Parathyroid adenoma (tissue), 2 donors: Measurements from ENCODE around the gene ENAH.
"Not testable (repeated sequence)": the region's sequence is repeated elsewhere in the genome, so short reads cannot be mapped to it uniquely, and the experiment has no call there.

Experiments
- H2AFZ ChIP-seq: fragments of 300-600 bp; sonication (generic); one replicate; pipeline ENCODE4 v1.7.0; 2017; ENCODE audit warnings: antibody characterized with exemption, mild to moderate bottlenecking
- H3K27ac ChIP-seq: fragments of 300-600 bp; sonication (generic); one replicate; pipeline ENCODE4 v1.7.0; 2017
- H3K27me3 ChIP-seq: fragments of 300-600 bp; sonication (generic); one replicate; pipeline ENCODE4 v1.7.0; 2017; ENCODE audit warnings: low read length; ENCODE audit not compliant: control insufficient read depth, insufficient read depth
- H3K36me3 ChIP-seq: fragments of 300-600 bp; sonication (generic); one replicate; pipeline ENCODE4 v1.7.0; 2017; ENCODE audit warnings: low read length; ENCODE audit not compliant: control insufficient read depth, insufficient read depth
- H3K4me1 ChIP-seq: fragments of 300-600 bp; sonication (generic); one replicate; pipeline ENCODE4 v1.7.0; 2017; ENCODE audit warnings: control low read depth
- H3K4me2 ChIP-seq: fragments of 300-600 bp; sonication (generic); one replicate; pipeline ENCODE4 v1.7.0; 2017; ENCODE audit warnings: low read length
- H3K4me3 ChIP-seq: fragments of 300-600 bp; sonication (generic); one replicate; pipeline ENCODE4 v1.7.0; 2017; ENCODE audit warnings: low read depth, low read length
- H3K79me2 ChIP-seq: fragments of 300-600 bp; sonication (generic); one replicate; pipeline ENCODE4 v1.7.0; 2017; ENCODE audit warnings: control low read depth
- H3K9ac ChIP-seq: fragments of 300-600 bp; sonication (generic); one replicate; pipeline ENCODE4 v1.7.0; 2017; ENCODE audit warnings: mild to moderate bottlenecking
- H3K9me3 ChIP-seq: fragments of 300-600 bp; sonication (generic); one replicate; pipeline ENCODE4 v1.7.0; 2017; ENCODE audit warnings: low read length; ENCODE audit not compliant: control insufficient read depth
- TF ChIP-seq, protein P1 (sequence below): fragments of 300-600 bp; sonication (generic); IDR thresholded peaks from one replicate; pipeline ENCODE4 v1.7.0; 2017; ENCODE audit warnings: antibody characterized with exemption, mild to moderate bottlenecking
- donor health status: primary hyperparathyroidism.

Gene ENAH

GRCh38 chr1:225511828-225512381 is 141.0 kb downstream of the ENAH start:
- Histone ChIP-seq H3K9me3 (no peaks in the 10 kb centered on the region), H3K27me3 (no peaks in the 10 kb centered on the region), H3K4me3 (no peak overlapping the region), H3K36me3 (no peaks in the 10 kb centered on the region), H3K4me1 (no peaks in the 10 kb centered on the region), H3K9ac (no peak overlapping the region), H3K4me2 (no peak overlapping the region), H3K79me2 (no peaks in the 10 kb centered on the region), H2AFZ (no peak overlapping the region), H3K27ac (no peak overlapping the region)
- TF ChIP-seq, protein P1, sequence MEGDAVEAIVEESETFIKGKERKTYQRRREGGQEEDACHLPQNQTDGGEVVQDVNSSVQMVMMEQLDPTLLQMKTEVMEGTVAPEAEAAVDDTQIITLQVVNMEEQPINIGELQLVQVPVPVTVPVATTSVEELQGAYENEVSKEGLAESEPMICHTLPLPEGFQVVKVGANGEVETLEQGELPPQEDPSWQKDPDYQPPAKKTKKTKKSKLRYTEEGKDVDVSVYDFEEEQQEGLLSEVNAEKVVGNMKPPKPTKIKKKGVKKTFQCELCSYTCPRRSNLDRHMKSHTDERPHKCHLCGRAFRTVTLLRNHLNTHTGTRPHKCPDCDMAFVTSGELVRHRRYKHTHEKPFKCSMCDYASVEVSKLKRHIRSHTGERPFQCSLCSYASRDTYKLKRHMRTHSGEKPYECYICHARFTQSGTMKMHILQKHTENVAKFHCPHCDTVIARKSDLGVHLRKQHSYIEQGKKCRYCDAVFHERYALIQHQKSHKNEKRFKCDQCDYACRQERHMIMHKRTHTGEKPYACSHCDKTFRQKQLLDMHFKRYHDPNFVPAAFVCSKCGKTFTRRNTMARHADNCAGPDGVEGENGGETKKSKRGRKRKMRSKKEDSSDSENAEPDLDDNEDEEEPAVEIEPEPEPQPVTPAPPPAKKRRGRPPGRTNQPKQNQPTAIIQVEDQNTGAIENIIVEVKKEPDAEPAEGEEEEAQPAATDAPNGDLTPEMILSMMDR: no peak

DNA sequence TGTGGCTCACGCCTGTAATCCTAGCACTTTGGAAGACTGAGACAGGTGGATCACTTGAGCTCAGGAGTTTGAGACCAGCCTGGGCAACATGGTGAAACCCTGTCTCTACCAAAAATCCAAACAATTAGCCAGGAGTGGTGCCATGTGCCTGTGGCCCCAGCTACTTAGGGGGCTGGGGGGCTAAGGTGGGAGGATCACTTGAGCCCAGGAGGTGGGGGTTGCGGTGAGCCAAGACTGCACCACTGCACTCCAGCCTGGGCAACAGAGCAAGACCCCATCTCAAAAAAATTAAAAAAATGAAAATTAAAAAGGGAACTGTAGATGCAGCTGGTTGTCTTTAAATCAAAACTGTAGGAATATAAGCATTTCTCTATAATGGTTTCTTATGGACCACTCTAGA is 142.2 kb downstream of the ENAH start:
- H3K4me1 ChIP-seq, H3K79me2 ChIP-seq, H3K9me3 ChIP-seq, H3K9ac ChIP-seq, H3K27me3 ChIP-seq, H3K27ac ChIP-seq, H3K36me3 ChIP-seq, H3K4me2 ChIP-seq, H3K4me3 ChIP-seq, H2AFZ ChIP-seq: not testable (repeated sequence)

DNA sequence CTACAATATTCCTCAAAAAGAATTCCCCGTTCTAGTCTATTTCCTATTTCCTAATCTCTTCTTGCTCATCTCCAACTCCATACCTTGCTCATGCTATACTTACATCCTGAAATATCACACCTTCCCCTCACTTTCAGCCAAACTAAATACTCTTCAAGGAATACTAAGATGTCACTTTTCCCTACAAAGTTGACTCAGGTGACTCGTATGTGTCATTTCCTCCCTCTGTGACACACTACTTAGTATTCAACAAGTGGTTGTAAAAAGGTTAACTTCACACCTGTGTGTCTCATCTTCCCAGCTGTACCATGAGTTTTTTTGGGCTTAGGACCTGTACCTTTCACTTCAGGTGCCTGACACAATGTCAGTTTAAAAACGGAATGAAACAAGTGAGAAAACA is 143.2 kb downstream of the ENAH start:
- H3K79me2 ChIP-seq: no peaks in the 10 kb centered on the region
- no peak overlapping the region for H3K27ac ChIP-seq
- H3K9me3 ChIP-seq: no peaks in the 10 kb centered on the region
- TF ChIP-seq, protein P1: no peak
- no peak overlapping the region for H3K9ac ChIP-seq
- H2AFZ ChIP-seq: no peak overlapping the region
- no peaks in the 10 kb centered on the region for H3K27me3 ChIP-seq
- H3K36me3 ChIP-seq: no peaks in the 10 kb centered on the region
- no peak overlapping the region for H3K4me2 ChIP-seq
- no peak overlapping the region for H3K4me3 ChIP-seq
- H3K4me1 ChIP-seq: no peaks in the 10 kb centered on the region

DNA sequence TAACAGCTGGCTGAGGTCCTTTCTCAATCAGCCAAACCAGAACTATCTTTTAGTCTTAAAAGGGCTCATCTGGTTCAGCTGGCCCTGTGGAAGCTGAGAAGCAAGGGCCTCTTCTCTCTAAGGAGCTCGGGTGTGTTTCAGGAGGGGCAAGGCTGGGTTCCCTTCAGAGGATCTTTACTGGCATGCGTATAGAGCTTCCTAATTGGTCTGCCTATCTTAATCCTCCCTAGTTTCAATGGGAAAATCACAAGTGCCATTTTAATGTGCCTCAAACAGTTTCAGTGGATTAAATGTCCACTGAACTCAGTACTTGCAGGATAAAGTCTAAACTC is 143.6 kb downstream of the ENAH start:
- Histone ChIP-seq H3K4me1 (no peaks in the 10 kb centered on the region), H3K36me3 (no peaks in the 10 kb centered on the region), H3K9ac (no peak overlapping the region), H3K79me2 (no peaks in the 10 kb centered on the region), H3K4me2 (no peak overlapping the region), H3K27ac (no peak overlapping the region), H3K4me3 (no peak overlapping the region), H3K27me3 (no peaks in the 10 kb centered on the region), H2AFZ (no peak overlapping the region), H3K9me3 (no peaks in the 10 kb centered on the region)
- TF ChIP-seq, protein P1: no peak

DNA sequence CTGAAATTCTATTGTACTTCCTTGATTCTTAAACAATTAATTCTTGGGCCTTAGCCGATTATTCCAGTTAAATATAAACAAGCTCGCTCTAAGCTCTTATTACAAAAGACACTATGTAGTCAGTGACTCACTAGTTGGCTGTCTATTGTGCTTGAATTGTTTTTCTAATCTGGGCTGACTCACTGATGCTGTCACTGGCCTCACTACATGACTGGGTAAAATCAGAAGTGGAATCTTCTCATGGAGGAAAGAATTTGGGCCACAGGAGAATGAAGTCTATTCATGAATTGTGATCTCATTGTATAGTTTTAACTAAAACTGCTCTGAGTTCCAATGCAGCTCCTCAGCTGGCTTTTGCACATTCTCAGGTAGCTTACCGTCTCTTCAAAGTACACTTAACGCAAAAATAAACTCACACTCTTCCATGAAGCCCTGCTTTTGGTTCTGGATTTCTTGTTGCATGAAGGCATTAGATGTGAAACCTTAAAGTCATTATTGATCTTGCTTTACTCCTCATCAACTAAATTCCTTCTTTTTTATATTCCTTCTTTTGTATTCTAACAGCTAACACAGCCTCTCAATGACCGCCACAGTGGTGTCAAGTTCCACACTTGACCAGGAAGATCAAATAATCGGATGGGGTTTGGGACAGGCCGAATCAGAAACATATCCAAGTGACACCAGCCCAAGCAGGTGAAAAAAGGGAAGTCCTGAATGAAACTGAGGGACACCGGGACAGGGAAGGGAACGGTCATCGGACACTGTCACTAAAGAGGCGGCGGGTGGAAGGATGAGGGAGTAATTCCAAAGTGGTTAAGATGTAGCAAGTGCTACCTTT is 144.2 kb downstream of the ENAH start:
- Histone ChIP-seq H3K36me3 (no peaks in the 10 kb centered on the region), H3K4me1 (no peaks in the 10 kb centered on the region), H3K27ac (no peak overlapping the region)

More for the DNA sequence above, 144.2 kb downstream of the ENAH start:
- H2AFZ ChIP-seq: no peak overlapping the region
- no peak overlapping the region for H3K4me3 ChIP-seq
- H3K9me3 ChIP-seq: no peaks in the 10 kb centered on the region
- no peaks in the 10 kb centered on the region for H3K27me3 ChIP-seq
- TF ChIP-seq, protein P1: no peak
- no peak overlapping the region for H3K9ac ChIP-seq
- no peaks in the 10 kb centered on the region for H3K79me2 ChIP-seq
- no peak overlapping the region for H3K4me2 ChIP-seq
